Hepatocyte (in vitro differentiated cells): ENCODE data around the gene SLU7. TPM values are rescaled to one million over a fixed set of nuclear protein-coding genes. Genes with fewer than 3 reads are reported as not detected.

Experiments
- DNase-seq: peaks from one replicate; pipeline ENCODE4 v3.0.0-alpha.2; 2016; ENCODE audit warnings: low spot score
- H2AFZ ChIP-seq: fragments of 200-600 bp; sonication (generic); 2 replicates; pipeline ENCODE4 v1.6.0; 2016; ENCODE audit warnings: antibody characterized with exemption, mild to moderate bottlenecking
- H3K27ac ChIP-seq: fragments of 200-600 bp; sonication (generic); 2 replicates; pipeline ENCODE4 v1.5.1; 2016; ENCODE audit warnings: mild to moderate bottlenecking
- H3K27me3 ChIP-seq: fragments of 200-600 bp; sonication (generic); 2 replicates; pipeline ENCODE4 v1.6.1; 2016
- H3K36me3 ChIP-seq: fragments of 200-600 bp; sonication (generic); replicated peaks from 2 replicates; pipeline ENCODE4 v1.5.1; 2016; ENCODE audit warnings: low read depth; ENCODE audit not compliant: insufficient read depth
- H3K4me1 ChIP-seq: fragments of 200-600 bp; sonication (generic); 2 replicates; pipeline ENCODE4 v1.5.1; 2016; ENCODE audit warnings: mild to moderate bottlenecking, moderate library complexity; ENCODE audit not compliant: insufficient read depth
- H3K4me2 ChIP-seq: fragments of 200-600 bp; sonication (generic); 2 replicates; pipeline ENCODE4 v1.6.0; 2016
- H3K4me3 ChIP-seq: fragments of 200-600 bp; sonication (generic); 2 replicates; pipeline ENCODE4 v1.5.1; 2016; ENCODE audit warnings: mild to moderate bottlenecking
- H3K79me2 ChIP-seq: fragments of 200-600 bp; sonication (generic); 2 replicates; pipeline ENCODE4 v1.6.0; 2017; ENCODE audit warnings: mild to moderate bottlenecking
- H3K9me2 ChIP-seq: fragments of 200-600 bp; sonication (generic); replicated peaks from 2 replicates; pipeline ENCODE4 v1.6.0; 2017; ENCODE audit warnings: mild to moderate bottlenecking; ENCODE audit not compliant: insufficient read depth
- H3K9me3 ChIP-seq: fragments of 200-600 bp; sonication (generic); 2 replicates; pipeline ENCODE4 v1.5.1; 2016; ENCODE audit warnings: low read depth, mild to moderate bottlenecking
- H4K20me1 ChIP-seq: fragments of 200-600 bp; sonication (generic); 2 replicates; pipeline ENCODE4 v1.6.0; 2016; ENCODE audit warnings: mild to moderate bottlenecking; ENCODE audit not compliant: insufficient read depth, poor library complexity, severe bottlenecking
- EZH2 ChIP-seq: fragments of 200-600 bp; sonication (generic); IDR thresholded peaks from 2 replicates; pipeline ENCODE4 v1.6.1; 2016; ENCODE audit warnings: antibody characterized with exemption, mild to moderate bottlenecking, borderline replicate concordance
- EZH2phosphoT487 ChIP-seq: fragments of 200-600 bp; sonication (generic); IDR thresholded peaks from one replicate; pipeline ENCODE4 v1.6.1; 2018; ENCODE audit warnings: antibody characterized with exemption, mild to moderate bottlenecking, low read depth, moderate library complexity; ENCODE audit not compliant: unreplicated experiment, severe bottlenecking
- WGBS: methylation state at CpG from one replicate; pipeline ENCODE4 v1.1.6; 2016; ENCODE audit warnings: low lambda C conversion rate; ENCODE audit errors: missing lambda C conversion rate; 5-methylcytosine and 5-hydroxymethylcytosine counted together
- polyA plus RNA-seq: library from polyadenylated mRNA; unstranded; fragments of >200 nt; fragmentation: Nextera tagmentation; extraction: Ambion mirVana; gene quantifications from 2 replicates; pipeline ENCODE4 v1.2.1, GENCODE V29; 2016
- total RNA-seq: library from RNA; depleted of rRNA; stranded (reverse); fragments of >200 nt; gene quantifications from 2 replicates; pipeline ENCODE4 v1.2.3, GENCODE V29; 2014
- TF ChIP-seq, protein P1 (sequence below): fragments of 200-600 bp; sonication (generic); IDR thresholded peaks from 2 replicates; pipeline ENCODE4 v1.5.1; 2016; ENCODE audit warnings: antibody characterized with exemption, mild to moderate bottlenecking; ENCODE audit not compliant: poor library complexity

The SLU7 gene
- total and polyA plus RNA-seq, 2 experiments from 2014 or later: 45.0 to 62.5 TPM

DNA sequence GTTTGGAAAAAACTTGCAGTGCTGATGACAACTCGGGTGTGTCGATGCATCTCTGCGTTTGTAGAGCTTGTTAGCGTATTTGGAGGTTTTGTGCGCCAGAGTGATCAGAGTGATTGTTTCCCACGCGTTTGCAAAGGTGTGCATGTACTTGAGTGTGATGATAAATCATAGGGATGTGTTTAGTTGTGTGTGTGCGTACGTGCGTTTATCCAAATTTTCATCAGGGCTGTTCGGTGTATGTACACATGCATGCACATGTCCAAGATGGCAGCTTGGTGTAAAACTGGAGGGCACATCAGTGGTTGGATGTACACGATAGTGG lies 48.2 kb downstream of the SLU7 start:
- H3K27ac ChIP-seq: no peak overlapping the region
- TF ChIP-seq EZH2phosphoT487: no peak
- TF ChIP-seq EZH2: no peak
- TF ChIP-seq, protein P1, sequence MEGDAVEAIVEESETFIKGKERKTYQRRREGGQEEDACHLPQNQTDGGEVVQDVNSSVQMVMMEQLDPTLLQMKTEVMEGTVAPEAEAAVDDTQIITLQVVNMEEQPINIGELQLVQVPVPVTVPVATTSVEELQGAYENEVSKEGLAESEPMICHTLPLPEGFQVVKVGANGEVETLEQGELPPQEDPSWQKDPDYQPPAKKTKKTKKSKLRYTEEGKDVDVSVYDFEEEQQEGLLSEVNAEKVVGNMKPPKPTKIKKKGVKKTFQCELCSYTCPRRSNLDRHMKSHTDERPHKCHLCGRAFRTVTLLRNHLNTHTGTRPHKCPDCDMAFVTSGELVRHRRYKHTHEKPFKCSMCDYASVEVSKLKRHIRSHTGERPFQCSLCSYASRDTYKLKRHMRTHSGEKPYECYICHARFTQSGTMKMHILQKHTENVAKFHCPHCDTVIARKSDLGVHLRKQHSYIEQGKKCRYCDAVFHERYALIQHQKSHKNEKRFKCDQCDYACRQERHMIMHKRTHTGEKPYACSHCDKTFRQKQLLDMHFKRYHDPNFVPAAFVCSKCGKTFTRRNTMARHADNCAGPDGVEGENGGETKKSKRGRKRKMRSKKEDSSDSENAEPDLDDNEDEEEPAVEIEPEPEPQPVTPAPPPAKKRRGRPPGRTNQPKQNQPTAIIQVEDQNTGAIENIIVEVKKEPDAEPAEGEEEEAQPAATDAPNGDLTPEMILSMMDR: no peak

DNA sequence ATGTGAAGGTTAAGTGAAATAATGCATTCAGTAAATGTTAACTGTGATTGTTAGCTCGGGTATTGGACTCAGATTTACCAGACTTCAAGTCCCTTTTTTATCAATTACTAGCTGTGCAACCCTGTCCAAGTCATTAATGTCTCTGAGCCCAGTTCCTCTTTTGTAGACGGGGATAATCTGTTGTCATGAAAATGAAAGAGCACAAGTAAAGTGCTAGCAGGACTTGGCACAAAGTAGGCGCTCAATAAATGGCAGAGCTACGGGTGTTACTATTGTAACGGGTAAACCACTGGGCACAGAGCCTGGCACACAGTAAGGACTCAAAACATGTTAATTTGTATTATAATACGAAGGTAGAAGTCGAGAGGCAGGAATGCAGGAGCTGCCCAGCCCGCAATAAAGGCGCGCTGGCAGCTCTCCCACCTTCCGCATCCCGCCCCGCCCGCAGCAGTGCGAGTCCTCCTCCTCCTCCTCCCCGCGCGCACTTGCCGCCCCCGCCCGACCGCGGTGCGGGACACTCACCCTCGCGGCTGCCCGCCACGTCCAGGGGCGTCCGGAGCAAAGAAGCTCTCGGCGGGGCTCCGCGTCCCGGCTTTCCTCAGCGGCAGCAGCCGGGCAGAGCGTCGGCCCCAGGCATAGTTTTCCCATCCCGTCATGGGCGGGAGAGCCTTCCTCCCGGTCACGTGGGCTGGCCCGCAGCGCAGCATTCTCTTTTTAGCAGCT lies 48.7 kb downstream of the SLU7 start, which contains the start of gene C1QTNF2:
Gene C1QTNF2, minus strand, starts transcription at position 637 of the 723 bp plus-strand sequence. CDS start 15,615 bp downstream, outside the sequence.
- no peak within 1 kb of the TSS for H3K27ac ChIP-seq
- peak; percentile 75 for DNase-seq
- H3K9me2 ChIP-seq: no peaks in the 10 kb centered on the region
- H3K9me3 ChIP-seq: no peaks in the 10 kb centered on the region
- no peaks in the 10 kb centered on the region for H4K20me1 ChIP-seq
- peak within 1 kb of the TSS; percentile 68 for H3K4me3 ChIP-seq
- H2AFZ ChIP-seq: peak within 1 kb of the TSS; percentile 74
- peak within 1 kb of the TSS; percentile 92 for H3K4me2 ChIP-seq
- no peaks in the 10 kb centered on the region for H3K79me2 ChIP-seq
- peaks cover 31% of the 10 kb centered on the region for H3K27me3 ChIP-seq
- no peak for TF ChIP-seq EZH2
- no peak for TF ChIP-seq EZH2phosphoT487
- TF ChIP-seq, protein P1: no peak
- H3K4me1 ChIP-seq: no peaks in the 10 kb centered on the region
- 6% methylated on average over 33 of the region's 45 CpGs for WGBS
- H3K36me3 ChIP-seq: no peaks in the 10 kb centered on the region

More for the DNA sequence above, 48.2 kb downstream of the SLU7 start:
- H4K20me1 ChIP-seq: no peaks in the 10 kb centered on the region
- H3K79me2 ChIP-seq: no peaks in the 10 kb centered on the region
- no peaks in the 10 kb centered on the region for H3K36me3 ChIP-seq
- DNase-seq: no peak
- no peaks in the 10 kb centered on the region for H3K4me1 ChIP-seq
- WGBS: 50% methylated on average over 12 of the region's 12 CpGs
- H3K9me3 ChIP-seq: no peaks in the 10 kb centered on the region
- peak overlapping the region; percentile 74 for H2AFZ ChIP-seq
- peak overlapping the region; percentile 92 for H3K4me2 ChIP-seq
- no peaks in the 10 kb centered on the region for H3K9me2 ChIP-seq
- peak overlapping the region; percentile 68 for H3K4me3 ChIP-seq
- H3K27me3 ChIP-seq: peaks cover 35% of the 10 kb centered on the region

DNA sequence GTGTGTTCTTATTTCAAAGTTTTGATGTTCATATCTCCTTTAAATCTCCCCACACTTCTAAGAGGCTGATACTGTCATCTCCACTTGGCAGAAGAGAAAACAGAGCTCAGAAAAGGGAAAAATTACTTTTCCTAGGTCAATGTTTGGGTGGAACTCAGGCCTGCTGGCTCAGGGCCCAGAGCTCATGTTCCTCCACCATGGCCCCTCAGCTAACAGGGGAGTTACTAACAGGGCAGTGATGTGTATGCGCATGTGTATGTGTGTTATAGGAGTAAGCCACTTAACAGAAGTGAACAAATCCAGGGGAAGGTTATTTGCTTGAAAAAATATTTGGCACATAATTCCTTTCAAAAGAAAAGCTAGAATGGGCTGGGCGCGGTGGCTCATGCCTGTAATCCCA lies 51.0 kb downstream of the SLU7 start:
- peaks cover 9% of the 10 kb centered on the region for H3K4me1 ChIP-seq
- H3K36me3 ChIP-seq: no peaks in the 10 kb centered on the region
- H3K27me3 ChIP-seq: peaks cover 18% of the 10 kb centered on the region

More for the DNA sequence above, 51.0 kb downstream of the SLU7 start:
- H3K4me2 ChIP-seq: no peak overlapping the region
- no peak overlapping the region for H3K4me3 ChIP-seq
- TF ChIP-seq EZH2 (no peak), EZH2phosphoT487 (no peak)
- TF ChIP-seq, protein P1: no peak
- H3K9me3 ChIP-seq: no peaks in the 10 kb centered on the region
- H3K79me2 ChIP-seq: no peaks in the 10 kb centered on the region
- H3K27ac ChIP-seq: no peak overlapping the region
- WGBS: 95% methylated on average over 3 of the region's 3 CpGs
- H4K20me1 ChIP-seq: no peaks in the 10 kb centered on the region
- no peak for DNase-seq
- H2AFZ ChIP-seq: no peak overlapping the region
- no peaks in the 10 kb centered on the region for H3K9me2 ChIP-seq
